SH-SY5Y (cell line): Measurements from ENCODE around the gene FAM111A.

ENCODE experiments used
- GATA2 ChIP-seq: IDR thresholded peaks from 2 replicates; pipeline ENCODE4 v1.6.1; 2011; ENCODE audit warnings: mild to moderate bottlenecking, low read depth, low read length
- GATA3 ChIP-seq: IDR thresholded peaks from 2 replicates; pipeline ENCODE4 v1.6.1; 2011; ENCODE audit warnings: low read depth, mild to moderate bottlenecking, low read length, moderate library complexity

GRCh38 chr11:59193587-59194130 lies 51.0 kb downstream of the FAM111A start:
- TF ChIP-seq GATA2 (no peak), GATA3 (no peak)
